ENCODE results near the gene ABCG1. TPM values are rescaled to one million over a fixed set of nuclear protein-coding genes. Genes with fewer than 3 reads are reported as not detected.

The ABCG1 gene
- total RNA-seq, 2 experiments from 2014 or later = 6.7 to 13.2 TPM

DNA sequence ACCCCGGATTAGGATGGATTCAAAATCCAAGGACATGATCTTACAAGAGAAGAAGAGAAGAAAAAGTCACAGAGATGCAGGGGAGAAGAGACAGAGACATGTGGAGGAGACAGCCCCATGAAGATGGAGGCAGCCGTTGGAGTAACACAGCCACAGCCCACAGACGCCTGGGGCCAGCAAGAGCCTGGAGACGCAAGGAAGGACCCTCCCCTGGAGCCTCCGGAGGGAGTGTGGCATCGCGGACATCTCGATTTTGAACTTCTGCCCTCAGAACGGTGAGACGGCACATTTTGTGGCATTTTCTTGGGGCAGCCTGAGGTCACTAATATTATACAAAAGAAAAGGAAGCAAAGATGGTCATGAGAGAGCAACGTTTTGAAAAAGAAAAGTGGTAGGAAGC lies 28.8 kb downstream of the ABCG1 start:
- ATAC-seq (no peak), DNase-seq (no peak)
- Mint-ChIP-seq H3K36me3 (peaks cover 1% of the 10 kb centered on the region), H3K4me3 (no peak overlapping the region), H3K9me3 (ENCODE audit: low read depth) (no peaks in the 10 kb centered on the region), H3K27ac (no peak overlapping the region), H3K27me3 (peaks cover 9% of the 10 kb centered on the region), H3K4me1 (no peaks in the 10 kb centered on the region)
- CTCF ChIA-PET = interaction anchor here (2.2 kb wide), 1 partner anchor 11 kb away, joined by 9 read pairs; no protein-coding TSS in a partner anchor

DNA sequence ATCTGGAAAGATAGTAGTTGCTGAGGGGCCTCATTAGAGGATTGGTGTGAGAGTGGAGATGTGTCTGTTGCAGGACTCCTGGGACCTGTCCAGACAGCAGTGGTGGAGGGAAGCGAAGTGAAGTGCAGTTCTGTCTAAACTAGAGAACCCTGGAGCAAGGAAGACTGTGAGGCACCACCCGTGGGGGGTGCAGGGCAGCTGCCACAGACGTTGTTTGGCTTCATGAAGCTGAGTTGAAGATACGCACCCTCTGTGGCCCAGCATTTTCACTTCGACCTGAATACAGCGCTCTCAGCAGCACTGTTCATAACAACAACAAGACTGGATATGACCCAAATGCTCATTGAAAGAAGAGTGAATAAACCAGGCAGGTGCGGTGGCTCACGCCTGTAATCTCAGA lies 29.3 kb downstream of the ABCG1 start:
- no peak overlapping the region for H3K27ac Mint-ChIP-seq
- H3K4me3 Mint-ChIP-seq = no peak overlapping the region
- no peak for DNase-seq
- H3K36me3 Mint-ChIP-seq = peaks cover 1% of the 10 kb centered on the region
- no peaks in the 10 kb centered on the region for H3K4me1 Mint-ChIP-seq
- H3K27me3 Mint-ChIP-seq = peaks cover 9% of the 10 kb centered on the region
- no peaks in the 10 kb centered on the region for H3K9me3 Mint-ChIP-seq (ENCODE audit: low read depth)
- ATAC-seq = no peak
- CTCF ChIA-PET = no interaction called here

DNA sequence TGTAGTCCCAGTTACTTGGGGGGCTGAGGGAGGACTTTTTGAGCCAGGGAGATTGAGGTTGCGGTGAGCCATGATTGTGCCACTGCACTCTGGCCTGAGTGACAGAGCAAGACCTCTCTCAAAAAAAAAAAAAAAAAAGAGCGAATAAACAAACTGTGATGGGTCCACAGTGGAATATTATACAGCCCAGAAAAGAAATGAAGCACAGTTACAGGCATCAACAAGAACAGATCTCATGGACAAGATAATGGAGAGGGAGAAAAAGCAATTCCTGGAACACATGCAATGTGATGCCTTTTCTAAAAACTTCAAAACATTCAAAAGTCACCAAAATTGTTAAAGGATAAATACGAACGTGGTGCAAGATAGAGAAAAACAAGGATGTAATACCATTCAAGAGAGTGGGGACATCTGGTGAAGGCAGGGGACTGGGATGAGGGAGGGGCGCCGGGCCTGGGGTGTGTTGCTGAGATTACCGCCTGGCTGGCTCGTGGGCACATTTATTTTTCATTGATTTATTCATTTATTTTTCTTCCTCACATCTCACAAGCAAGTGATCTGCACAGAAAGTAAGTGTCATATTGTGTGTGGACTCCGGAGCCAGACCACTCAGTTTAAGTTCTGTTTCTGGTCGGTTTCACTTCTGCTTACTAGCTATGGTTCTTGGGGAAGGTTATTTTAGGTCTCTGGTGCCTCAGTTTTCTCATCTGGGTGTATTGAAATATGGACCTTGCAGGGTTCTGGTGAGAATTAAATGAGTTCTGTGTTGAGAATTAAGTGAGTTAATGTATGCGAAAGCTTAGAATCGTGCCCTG lies 30.1 kb downstream of the ABCG1 start:
- ATAC-seq (no peak), DNase-seq (no peak)
- Mint-ChIP-seq H3K4me3 (no peak overlapping the region), H3K9me3 (ENCODE audit: low read depth) (no peaks in the 10 kb centered on the region), H3K27ac (no peak overlapping the region), H3K36me3 (peaks cover 1% of the 10 kb centered on the region), H3K4me1 (no peaks in the 10 kb centered on the region), H3K27me3 (peaks cover 9% of the 10 kb centered on the region)
- CTCF ChIA-PET = interaction anchor here (0.7 to 1.9 kb wide), 3 partner anchors 10 to 104 kb away, joined by 3 to 11 read pairs (median 5); no protein-coding TSS in a partner anchor

DNA sequence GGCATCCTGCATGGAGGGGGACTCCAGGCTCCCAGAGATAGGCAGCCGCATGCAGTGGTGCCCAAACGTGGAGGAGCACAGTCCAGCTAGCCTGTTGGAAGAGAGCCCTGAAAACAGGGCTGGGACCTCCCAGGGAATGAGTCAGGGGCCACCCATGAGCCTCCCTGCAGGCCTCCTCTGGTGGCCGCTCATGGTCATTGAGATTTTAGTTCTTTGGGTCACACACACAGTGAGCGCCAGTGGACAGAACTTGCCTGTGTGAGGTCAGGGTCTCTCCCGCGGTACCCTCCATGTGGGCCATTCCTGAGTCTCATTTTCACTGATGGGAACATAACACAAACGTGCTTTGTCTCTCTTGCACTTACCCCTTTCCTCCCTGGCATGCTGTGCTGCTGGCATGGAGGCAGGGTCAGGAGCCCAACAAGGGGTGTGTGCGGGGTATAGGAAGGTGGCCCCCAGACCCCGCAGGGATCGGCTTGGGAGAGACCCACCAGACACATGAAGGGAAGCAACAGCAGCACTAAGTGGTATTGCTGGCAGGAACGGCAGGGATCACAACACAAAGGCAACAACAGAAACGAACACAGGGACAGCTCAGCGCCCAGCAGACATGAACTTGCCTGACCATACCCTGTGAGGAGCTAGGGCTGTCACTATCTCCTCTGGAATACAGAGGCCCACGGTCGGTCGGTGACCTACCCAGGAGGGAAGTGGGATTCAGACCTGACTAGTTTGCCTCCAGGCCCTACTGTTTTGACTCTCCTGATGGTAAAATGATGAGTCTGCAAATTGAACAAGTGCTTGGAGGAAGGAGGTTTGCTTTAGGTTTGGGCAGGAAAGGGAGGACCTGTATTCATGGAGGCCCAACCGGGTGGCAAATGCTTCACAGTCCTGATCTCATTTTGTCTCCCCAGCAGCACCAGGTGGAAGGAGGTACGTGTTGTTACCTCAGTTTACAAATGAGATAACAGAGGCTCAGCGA lies 31.8 kb downstream of the ABCG1 start:
- H3K4me3 Mint-ChIP-seq = no peak overlapping the region
- CTCF ChIA-PET = interaction anchor here (1.9 kb wide), 1 partner anchor 9 kb away, joined by 11 read pairs; no protein-coding TSS in a partner anchor
- H3K9me3 Mint-ChIP-seq (ENCODE audit: low read depth) = no peaks in the 10 kb centered on the region
- H3K36me3 Mint-ChIP-seq = peaks cover 1% of the 10 kb centered on the region
- no peak for DNase-seq
- H3K27ac Mint-ChIP-seq = no peak overlapping the region
- H3K27me3 Mint-ChIP-seq = peaks cover 5% of the 10 kb centered on the region
- no peaks in the 10 kb centered on the region for H3K4me1 Mint-ChIP-seq
- no peak for ATAC-seq

DNA sequence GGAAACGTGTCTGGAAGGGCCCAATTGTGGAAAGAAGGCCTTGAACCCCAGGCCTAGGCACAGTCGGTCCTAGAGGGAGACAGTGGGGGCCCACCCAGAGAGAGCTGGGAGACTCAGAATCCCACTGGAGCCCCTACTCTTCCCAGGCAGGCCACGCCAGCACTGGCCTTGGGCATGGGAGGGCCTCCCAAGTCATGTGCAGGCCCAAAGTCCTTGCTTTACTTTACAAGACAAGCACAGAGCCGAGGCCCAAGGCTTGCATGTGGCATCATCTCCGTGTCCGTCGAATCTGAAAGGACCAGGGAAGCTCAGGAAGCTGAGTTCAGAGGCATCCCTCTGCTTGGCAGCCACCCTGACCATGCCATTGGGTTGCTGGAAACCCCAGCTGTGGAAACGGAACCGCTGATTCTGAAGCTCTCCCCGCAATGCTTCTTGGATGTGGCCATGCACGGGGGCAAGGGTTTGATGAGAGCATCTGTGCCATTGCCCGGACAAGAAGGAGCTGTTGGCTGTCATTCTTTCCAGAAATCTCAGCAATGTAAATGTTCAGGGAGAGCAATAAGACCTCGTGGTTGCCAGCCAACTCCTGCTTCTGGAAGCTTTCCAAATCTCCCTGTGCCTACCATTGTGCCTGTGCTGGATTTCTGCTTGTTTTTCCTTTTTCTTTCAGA lies 32.8 kb downstream of the ABCG1 start:
- peaks cover 5% of the 10 kb centered on the region for H3K27me3 Mint-ChIP-seq
- peaks cover 1% of the 10 kb centered on the region for H3K36me3 Mint-ChIP-seq
- no peak overlapping the region for H3K4me3 Mint-ChIP-seq
- no peaks in the 10 kb centered on the region for H3K4me1 Mint-ChIP-seq
- CTCF ChIA-PET = interaction anchor here (1.1 to 3.3 kb wide), 4 partner anchors 13 to 106 kb away, joined by 3 to 14 read pairs (median 9); no protein-coding TSS in a partner anchor
- no peak overlapping the region for H3K27ac Mint-ChIP-seq
- no peaks in the 10 kb centered on the region for H3K9me3 Mint-ChIP-seq (ENCODE audit: low read depth)
- DNase-seq (no peak), ATAC-seq (no peak)

DNA sequence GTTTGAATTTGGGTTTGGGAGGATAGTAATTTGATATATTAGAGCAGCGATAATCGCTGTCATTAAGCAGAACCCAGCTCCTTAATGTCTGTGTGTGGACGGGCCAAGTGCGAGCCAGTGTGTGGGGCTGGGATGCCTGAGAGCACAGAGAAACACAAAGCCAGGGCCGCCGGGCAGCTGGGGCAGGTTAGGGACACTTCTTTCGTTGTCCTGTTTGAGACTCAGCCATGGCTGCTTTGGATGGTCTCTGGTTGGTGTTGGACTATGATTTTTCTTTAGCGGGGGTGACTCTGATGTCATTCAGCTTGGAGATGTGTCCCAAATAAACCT lies 33.4 kb downstream of the ABCG1 start:
- Mint-ChIP-seq H3K4me3 (no peak overlapping the region), H3K9me3 (ENCODE audit: low read depth) (no peaks in the 10 kb centered on the region), H3K4me1 (no peaks in the 10 kb centered on the region), H3K27me3 (peaks cover 4% of the 10 kb centered on the region), H3K36me3 (peaks cover 1% of the 10 kb centered on the region), H3K27ac (no peak overlapping the region)
- CTCF ChIA-PET = interaction anchor here (1.1 to 3.3 kb wide), 4 partner anchors 13 to 107 kb away, joined by 3 to 14 read pairs (median 9); no protein-coding TSS in a partner anchor
- ATAC-seq = no peak
- no peak for DNase-seq

DNA sequence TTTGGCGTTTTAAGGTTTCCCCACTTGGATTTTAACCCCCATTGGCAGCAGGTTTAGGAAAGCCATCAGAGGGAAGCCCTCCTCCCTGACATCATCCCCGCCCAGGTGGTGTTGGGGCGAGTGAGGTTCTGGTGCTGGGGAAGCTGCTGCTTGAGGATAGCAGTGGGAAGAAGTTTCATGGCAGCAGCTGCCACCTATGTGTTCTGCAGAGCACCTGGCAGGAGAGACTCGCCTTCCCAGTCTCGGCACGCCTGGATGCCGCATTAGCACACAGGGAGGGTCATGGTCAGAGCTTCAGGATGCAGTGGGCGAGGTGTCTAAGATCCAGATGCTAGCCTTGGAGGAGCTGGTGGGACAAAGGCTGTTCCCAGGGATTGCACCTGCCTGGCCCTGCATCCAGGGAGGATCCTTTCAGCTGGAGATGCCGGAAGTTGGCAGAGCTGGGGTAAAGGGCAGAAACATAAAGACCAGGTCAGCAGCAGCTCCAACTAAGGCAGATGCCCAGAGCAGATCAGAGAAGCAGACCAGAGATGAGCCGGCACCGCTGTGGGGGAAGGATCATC lies 33.9 kb downstream of the ABCG1 start:
- Mint-ChIP-seq H3K4me1 (no peaks in the 10 kb centered on the region), H3K27me3 (peaks cover 2% of the 10 kb centered on the region), H3K27ac (no peak overlapping the region), H3K9me3 (ENCODE audit: low read depth) (no peaks in the 10 kb centered on the region), H3K36me3 (peaks cover 1% of the 10 kb centered on the region), H3K4me3 (no peak overlapping the region)
- no peak for ATAC-seq
- CTCF ChIA-PET = interaction anchor here (0.6 to 3.3 kb wide), 5 partner anchors 14 to 107 kb away, joined by 3 to 14 read pairs (median 7); no protein-coding TSS in a partner anchor
- no peak for DNase-seq

DNA sequence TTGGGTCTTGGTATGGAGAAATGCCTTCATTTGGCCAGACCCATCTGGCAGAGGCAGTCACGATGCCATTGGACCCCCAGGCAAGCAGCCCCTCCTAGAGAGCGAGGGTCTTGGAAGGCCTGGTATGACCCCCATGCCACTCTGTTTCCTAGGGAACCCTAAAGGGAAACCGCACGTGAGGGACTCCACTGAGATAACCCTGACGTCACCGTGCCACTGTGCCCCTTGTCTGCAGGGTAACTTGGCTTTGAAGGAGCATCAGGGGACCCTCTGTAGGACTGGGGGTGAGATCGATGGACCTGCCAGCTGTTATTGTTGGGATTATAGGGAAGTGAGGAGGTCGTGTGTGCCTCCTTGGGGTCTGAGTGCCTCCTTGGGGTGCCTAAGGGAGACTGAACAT lies 34.5 kb downstream of the ABCG1 start:
- Mint-ChIP-seq H3K36me3 (no peaks in the 10 kb centered on the region), H3K27me3 (peaks cover 2% of the 10 kb centered on the region), H3K4me1 (peaks cover 2% of the 10 kb centered on the region), H3K27ac (no peak overlapping the region), H3K9me3 (ENCODE audit: low read depth) (no peaks in the 10 kb centered on the region), H3K4me3 (no peak overlapping the region)
- no peak for DNase-seq
- ATAC-seq = no peak
- CTCF ChIA-PET = interaction anchor here (0.6 to 3.3 kb wide), 4 partner anchors 14 to 108 kb away, joined by 3 to 14 read pairs (median 9); no protein-coding TSS in a partner anchor

DNA sequence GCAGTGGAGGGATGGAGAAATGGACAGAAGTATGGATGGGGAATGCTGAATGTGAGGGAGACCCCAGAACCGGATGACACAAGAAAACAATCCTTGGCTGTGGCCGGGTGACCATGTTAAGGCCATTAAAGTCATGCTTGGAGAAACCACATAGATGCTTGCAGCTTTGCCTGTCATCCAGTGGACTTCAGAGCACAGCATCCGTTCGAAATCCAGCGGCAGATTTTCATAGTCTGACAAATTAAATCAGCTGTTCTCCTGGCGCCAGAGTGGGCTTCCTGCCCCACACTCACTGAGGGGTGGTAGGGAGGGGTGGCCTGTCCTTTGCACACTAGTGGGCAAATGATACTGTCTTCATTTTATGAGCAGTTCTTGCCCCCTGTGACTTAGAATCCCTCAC lies 35.1 kb downstream of the ABCG1 start:
- H3K4me1 Mint-ChIP-seq = peaks cover 3% of the 10 kb centered on the region
- ATAC-seq (no peak), DNase-seq (no peak)
- peaks cover 2% of the 10 kb centered on the region for H3K27me3 Mint-ChIP-seq
- no peak overlapping the region for H3K27ac Mint-ChIP-seq
- CTCF ChIA-PET = interaction anchor here (2.4 to 3.3 kb wide), 3 partner anchors 15 to 109 kb away, joined by 7 to 14 read pairs (median 11); no protein-coding TSS in a partner anchor
- H3K9me3 Mint-ChIP-seq (ENCODE audit: low read depth) = no peaks in the 10 kb centered on the region
- H3K4me3 Mint-ChIP-seq = no peak overlapping the region
- no peaks in the 10 kb centered on the region for H3K36me3 Mint-ChIP-seq

DNA sequence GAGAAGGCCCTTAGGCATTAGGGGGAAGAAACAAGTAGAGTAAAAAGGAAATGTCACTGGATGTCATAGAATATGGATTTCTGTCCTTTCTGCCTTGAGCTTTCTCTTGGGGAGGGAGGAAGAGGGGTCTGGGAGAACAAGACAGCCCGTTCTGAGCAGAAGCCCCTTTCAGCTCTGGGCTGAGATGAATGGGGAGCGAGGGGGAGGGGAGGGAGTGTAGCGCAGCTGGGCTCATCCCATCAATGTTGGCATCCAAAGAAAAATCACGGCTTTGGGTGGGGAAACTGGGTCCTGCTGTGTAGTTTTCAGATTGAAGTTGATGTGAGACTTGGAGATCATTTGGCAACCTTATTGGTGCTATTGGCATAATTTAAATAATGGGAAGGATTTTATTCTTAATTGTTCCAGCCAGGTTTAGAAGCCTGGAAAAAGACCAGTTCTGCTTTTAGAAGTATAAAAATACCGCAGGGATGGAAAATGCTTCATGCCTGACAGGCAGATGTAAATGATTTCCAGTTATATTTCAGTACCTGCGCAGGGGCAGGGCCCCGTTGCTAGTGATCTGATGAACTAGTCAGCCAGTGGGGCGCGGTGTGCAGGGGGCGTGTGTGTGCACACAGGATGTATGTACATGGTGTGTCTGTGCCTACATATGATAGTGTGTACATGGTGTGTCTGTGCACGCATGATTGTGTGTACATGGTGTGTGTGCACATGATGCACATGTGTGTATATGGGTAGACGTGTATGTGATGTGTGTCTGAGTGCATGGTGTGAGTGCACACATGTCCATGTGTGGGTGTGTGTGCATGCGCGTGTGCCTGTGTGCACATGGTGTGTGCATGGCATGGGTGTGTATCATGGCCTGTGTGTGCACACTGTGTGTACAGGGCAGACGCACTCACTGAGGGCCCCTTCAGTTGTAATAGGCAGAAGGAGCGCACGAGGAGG lies 36.0 kb downstream of the ABCG1 start:
- CTCF ChIA-PET = interaction anchor here (1.0 to 3.3 kb wide), 4 partner anchors 18 to 109 kb away, joined by 3 to 14 read pairs (median 8); no protein-coding TSS in a partner anchor
- Mint-ChIP-seq H3K4me1 (peaks cover 3% of the 10 kb centered on the region), H3K36me3 (no peaks in the 10 kb centered on the region), H3K27ac (no peak overlapping the region), H3K9me3 (ENCODE audit: low read depth) (no peaks in the 10 kb centered on the region), H3K4me3 (no peak overlapping the region), H3K27me3 (peaks cover 2% of the 10 kb centered on the region)
- DNase-seq (no peak), ATAC-seq (no peak)

DNA sequence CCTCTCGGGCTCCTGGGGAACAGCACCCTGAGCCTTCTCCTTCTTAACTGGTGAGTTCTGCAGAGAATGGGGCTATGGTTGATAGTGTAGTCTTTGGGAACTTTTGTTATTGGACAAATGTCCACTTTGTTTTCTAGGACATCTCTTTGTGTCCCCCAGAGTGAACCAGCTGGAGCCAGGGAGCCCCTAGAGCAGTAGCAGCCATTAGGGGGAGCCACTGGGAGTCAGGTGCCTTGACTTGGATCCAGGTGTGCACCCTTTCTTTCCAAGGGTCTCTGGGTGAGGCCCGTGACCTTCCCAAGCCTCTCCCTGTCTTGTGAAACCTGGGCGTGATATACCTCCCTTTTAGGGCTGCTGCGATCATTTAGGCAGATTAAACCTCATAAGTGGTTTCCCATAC lies 36.9 kb downstream of the ABCG1 start:
- no peaks in the 10 kb centered on the region for H3K36me3 Mint-ChIP-seq

More for the DNA sequence above, 36.9 kb downstream of the ABCG1 start:
- Mint-ChIP-seq H3K4me3 (no peak overlapping the region), H3K9me3 (ENCODE audit: low read depth) (no peaks in the 10 kb centered on the region), H3K4me1 (peaks cover 3% of the 10 kb centered on the region), H3K27me3 (peaks cover 2% of the 10 kb centered on the region), H3K27ac (no peak overlapping the region)
- DNase-seq (no peak), ATAC-seq (no peak)
- CTCF ChIA-PET = interaction anchor here (0.6 to 2.6 kb wide), 5 partner anchors 17 to 110 kb away, joined by 3 to 13 read pairs (median 3); no protein-coding TSS in a partner anchor
